ENCODE data around the gene HOXC9. TPM values are rescaled to one million over a fixed set of nuclear protein-coding genes. Genes with fewer than 3 reads are reported as not detected.

Gene HOXC9
- total RNA-seq, 1 donor from 2014 or later = not detected

- Mint-ChIP-seq H3K4me1 (peaks cover 44% of the 10 kb centered on the region), H3K9me3 (no peaks in the 10 kb centered on the region), H3K4me3 (no peak overlapping the region), H3K36me3 (ENCODE audit: low read depth) (no peaks in the 10 kb centered on the region), H3K27me3 (peaks cover 63% of the 10 kb centered on the region), H3K27ac (no peak overlapping the region)
- DNase-seq (no peak), ATAC-seq (ENCODE audit: low read depth) (no peak)
- no peak for TF ChIP-seq CTCF (IDR thresholded peaks at IDR 0.05)
- POLR2A ChIA-PET = no interaction called here
- CTCF ChIA-PET = no interaction called here
- intact Hi-C loops (cut with micrococcal nuclease) = loop anchor here (5.0 kb wide), 1 partner anchor 42 kb away; the partner anchor contains the start of gene HOXC8
Observed at GRCh38 chr12:54049108-54049507, 49.1 kb downstream of the HOXC9 start.

- Mint-ChIP-seq H3K27ac (peak overlapping the region; percentile 46), H3K27me3 (peaks cover 52% of the 10 kb centered on the region)
Observed at GRCh38 chr12:54050482-54050810, 50.5 kb downstream of the HOXC9 start.

GRCh38 chr12:54051026-54051842, 51.3 kb downstream of the HOXC9 start:
- CTCF ChIA-PET = interaction anchor here (0.8 to 1.4 kb wide), 3 partner anchors 10 to 156 kb away, joined by 3 to 4 read pairs (median 4); no protein-coding TSS in a partner anchor
- H3K4me1 Mint-ChIP-seq = peaks cover 59% of the 10 kb centered on the region

More at GRCh38 chr12:54050482-54050810, 50.5 kb downstream of the HOXC9 start:
- Mint-ChIP-seq H3K4me1 (peaks cover 52% of the 10 kb centered on the region), H3K4me3 (no peak overlapping the region), H3K36me3 (ENCODE audit: low read depth) (no peaks in the 10 kb centered on the region), H3K9me3 (no peaks in the 10 kb centered on the region)
- intact Hi-C loops (cut with micrococcal nuclease) = loop anchor here (5.0 kb wide), 1 partner anchor 98 kb away; the partner anchor contains the start of gene HOXC12
- DNase-seq (no peak), ATAC-seq (ENCODE audit: low read depth) (no peak)
- no peak for TF ChIP-seq CTCF (IDR thresholded peaks at IDR 0.05)
- ChIA-PET POLR2A (no interaction called here), CTCF (interaction anchor here (0.8 to 1.0 kb wide), 2 partner anchors 140 to 157 kb away, joined by 3 to 4 read pairs; no protein-coding TSS in a partner anchor)

GRCh38 chr12:54051874-54052437, 52.0 kb downstream of the HOXC9 start:
- peak overlapping the region; percentile 6 for H3K27ac Mint-ChIP-seq
- peaks cover 42% of the 10 kb centered on the region for H3K27me3 Mint-ChIP-seq
- CTCF ChIA-PET = interaction anchor here (0.7 to 2.7 kb wide), 6 partner anchors 11 to 156 kb away, joined by 3 to 15 read pairs (median 4); partner anchors contain the start of gene HOXC5
- POLR2A ChIA-PET = interaction anchor here (0.7 to 3.7 kb wide), 6 partner anchors 16 to 140 kb away, joined by 4 to 29 read pairs (median 10); partner anchors contain the start of gene SMUG1
- no peaks in the 10 kb centered on the region for H3K9me3 Mint-ChIP-seq
- peak overlapping the region; percentile 40 for H3K4me3 Mint-ChIP-seq
- no peak for TF ChIP-seq CTCF (IDR thresholded peaks at IDR 0.05)
- intact Hi-C loops (cut with micrococcal nuclease) = loop anchor here (2.0 to 5.0 kb wide), 3 partner anchors 17 to 325 kb away; partner anchors contain the start of genes CALCOCO1 and HOXC12
- no peaks in the 10 kb centered on the region for H3K36me3 Mint-ChIP-seq (ENCODE audit: low read depth)
- ATAC-seq (ENCODE audit: low read depth) = no peak
- no peak for DNase-seq
- peaks cover 57% of the 10 kb centered on the region for H3K4me1 Mint-ChIP-seq

More at GRCh38 chr12:54051026-54051842, 51.3 kb downstream of the HOXC9 start:
- DNase-seq = no peak
- no peak overlapping the region for H3K27ac Mint-ChIP-seq
- no peaks in the 10 kb centered on the region for H3K36me3 Mint-ChIP-seq (ENCODE audit: low read depth)
- peaks cover 45% of the 10 kb centered on the region for H3K27me3 Mint-ChIP-seq
- POLR2A ChIA-PET = interaction anchor here (1.7 to 3.7 kb wide), 2 partner anchors 138 to 140 kb away, joined by 9 to 29 read pairs; partner anchors contain the start of gene SMUG1
- no peak for ATAC-seq (ENCODE audit: low read depth)
- intact Hi-C loops (cut with micrococcal nuclease) = loop anchor here (5.0 kb wide), 1 partner anchor 99 kb away; the partner anchor contains the start of gene HOXC12
- no peaks in the 10 kb centered on the region for H3K9me3 Mint-ChIP-seq
- TF ChIP-seq CTCF (IDR thresholded peaks at IDR 0.05) = no peak
- no peak overlapping the region for H3K4me3 Mint-ChIP-seq

Measured in activated B cell treated with CpG ODN at 0.5 μM for 24 hours (primary cell).